GM18508 (cell line): ENCODE measurements around the gene OR10H3.
"Not testable (repeated sequence)": the region's sequence is repeated elsewhere in the genome, so short reads cannot be mapped to it uniquely, and the experiment has no call there.

Experiments used
- ATAC-seq: cut with Tn5 transposase; IDR thresholded peaks from one replicate; pipeline ENCODE4 v1.9.1; 2021; ENCODE audit warnings: moderate number of reproducible peaks; ENCODE audit not compliant: insufficient read depth, unreplicated experiment

The OR10H3 gene

GRCh38 chr19:15737722-15738121 lies at the start of gene OR10H3:
TSS of gene OR10H3 (plus strand) at chr19:15737985. CDS start at chr19:15741393, 3,408 bp downstream.
- no peak for ATAC-seq

- ATAC-seq: no peak
Observed at GRCh38 chr19:15696654-15697194, 41.1 kb upstream of the OR10H3 start.

DNA sequence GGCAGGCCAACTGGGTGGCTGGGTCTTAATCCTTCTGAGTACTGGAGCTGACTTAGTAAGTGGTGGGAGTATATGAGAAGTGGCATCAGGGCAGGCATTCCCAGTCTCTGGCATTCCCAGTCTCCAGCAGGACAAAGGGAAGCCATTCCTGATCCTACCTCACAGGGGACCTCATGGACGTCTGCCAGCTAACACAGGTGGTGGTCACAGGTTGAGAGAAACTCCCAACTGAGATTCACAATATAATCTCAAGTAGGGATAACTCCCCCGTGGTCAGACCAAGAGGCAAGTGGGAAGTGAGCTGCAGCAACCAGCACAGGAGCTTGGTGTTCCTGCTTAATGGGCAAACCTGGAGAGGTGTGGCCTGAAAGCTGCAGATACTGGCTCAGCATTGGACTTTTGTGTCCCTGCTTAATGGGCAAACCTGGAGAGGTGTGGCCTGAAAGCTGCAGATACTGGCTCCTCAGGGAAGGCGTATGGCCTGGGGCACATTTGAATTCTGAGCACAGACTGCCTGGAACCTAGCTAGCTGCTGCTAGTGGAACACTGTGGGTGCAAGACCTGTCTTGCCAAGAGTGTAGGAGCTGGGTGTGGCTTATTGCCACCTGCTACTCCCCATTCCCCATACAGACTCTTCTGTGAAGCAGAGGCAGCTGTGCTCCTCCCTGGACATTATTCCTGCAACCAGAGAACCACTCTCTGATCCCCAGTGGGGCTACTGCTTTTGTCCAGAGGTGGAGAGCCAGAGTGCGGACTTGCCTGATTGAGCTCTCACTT lies 35.8 kb upstream of the OR10H3 start:
- ATAC-seq: no peak

GRCh38 chr19:15702534-15702930 lies 35.3 kb upstream of the OR10H3 start:
- ATAC-seq: no peak

- no peak for ATAC-seq
Observed at GRCh38 chr19:15714638-15715037, 23.1 kb upstream of the OR10H3 start.

- ATAC-seq: no peak
Observed at GRCh38 chr19:15715642-15716041, 22.1 kb upstream of the OR10H3 start.

GRCh38 chr19:15717809-15718208 lies 20.0 kb upstream of the OR10H3 start:
- ATAC-seq: no peak

DNA sequence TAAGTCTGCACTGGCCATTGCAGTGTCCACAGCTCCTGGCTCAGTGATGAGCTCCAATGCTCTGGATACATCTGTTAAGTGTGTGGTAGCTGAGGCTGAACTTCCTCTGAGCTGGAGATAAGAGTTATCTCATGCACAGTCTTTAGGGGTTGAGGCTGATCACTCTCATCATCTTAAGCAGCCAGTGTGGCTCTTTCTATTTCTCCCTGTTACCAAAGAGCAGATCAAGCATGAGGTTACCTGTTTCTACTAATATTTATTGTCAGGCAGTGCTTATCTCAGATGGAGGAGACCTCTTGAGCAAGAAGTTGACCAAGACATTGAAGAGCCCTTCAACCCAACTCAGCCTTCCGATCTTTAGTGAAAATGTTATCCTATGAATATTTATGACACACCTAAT lies 16.5 kb upstream of the OR10H3 start:
- ATAC-seq: no peak

GRCh38 chr19:15722956-15723355 lies 14.8 kb upstream of the OR10H3 start:
- ATAC-seq: no peak

GRCh38 chr19:15727724-15728123 lies 10.1 kb upstream of the OR10H3 start, which contains the start of gene OR10H2:
TSS of gene OR10H2 (plus strand) at chr19:15728024. CDS start at chr19:15728044, 20 bp downstream.
- no peak for ATAC-seq

GRCh38 chr19:15730538-15730937 lies 7.2 kb upstream of the OR10H3 start:
- no peak for ATAC-seq

DNA sequence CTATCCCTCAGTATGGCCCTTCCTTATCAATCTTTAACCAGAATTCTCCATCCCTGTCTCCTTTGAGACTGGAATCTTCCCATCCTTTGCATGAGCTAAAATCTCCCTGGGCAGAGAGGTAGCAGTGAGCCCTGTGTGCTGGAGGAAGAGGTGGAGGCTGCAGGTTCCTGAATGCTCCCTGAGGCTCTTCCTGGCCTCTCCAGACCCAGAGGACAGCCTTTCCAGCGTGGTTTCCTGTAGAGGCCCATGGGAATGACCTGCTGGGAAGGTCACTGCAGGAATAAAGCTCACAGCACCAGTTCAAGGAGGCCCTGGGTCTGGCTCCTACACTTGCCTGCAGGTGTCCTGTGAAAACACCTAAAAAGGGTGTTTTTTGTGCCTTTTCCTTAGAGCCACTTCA lies 5.4 kb upstream of the OR10H3 start:
- ATAC-seq: no peak

GRCh38 chr19:15733895-15734294 lies 3.9 kb upstream of the OR10H3 start:
- no peak for ATAC-seq

GRCh38 chr19:15740785-15741184 lies 3.0 kb downstream of the OR10H3 start:
- no peak for ATAC-seq

GRCh38 chr19:15748239-15748638 lies 10.5 kb downstream of the OR10H3 start:
- ATAC-seq: no peak

- no peak for ATAC-seq
Observed at GRCh38 chr19:15758379-15758778, 20.6 kb downstream of the OR10H3 start.

GRCh38 chr19:15759962-15760565 lies 22.3 kb downstream of the OR10H3 start:
- ATAC-seq: no peak

DNA sequence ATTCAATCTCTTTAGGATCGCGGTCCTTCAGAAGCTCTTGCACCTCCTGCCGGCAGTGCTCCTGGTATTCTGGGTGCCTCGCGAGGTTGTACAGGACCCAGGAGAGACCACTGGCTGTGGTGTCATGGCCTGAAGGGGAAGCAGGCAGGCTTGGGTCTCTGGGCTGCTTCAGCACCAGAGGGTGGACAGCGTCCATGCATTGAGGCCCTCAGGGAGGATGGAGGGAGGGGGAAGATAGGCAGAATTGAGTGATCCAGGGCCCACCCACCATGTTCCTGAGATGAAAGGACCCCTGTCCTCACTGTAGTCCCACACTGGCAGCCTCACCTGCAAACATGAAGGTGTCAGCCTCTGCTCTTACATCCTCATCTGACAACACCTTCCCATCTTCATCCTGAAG lies 31.8 kb downstream of the OR10H3 start:
- ATAC-seq: no peak

GRCh38 chr19:15774159-15774558 lies 36.4 kb downstream of the OR10H3 start:
- ATAC-seq: not testable (repeated sequence)

- ATAC-seq: no peak
Observed at GRCh38 chr19:15775249-15775648, 37.5 kb downstream of the OR10H3 start.

GRCh38 chr19:15776264-15776663 lies 38.5 kb downstream of the OR10H3 start:
- no peak for ATAC-seq
